BJ (cell line): ENCODE results near the gene PDE6A. TPM values are rescaled to one million over a fixed set of nuclear protein-coding genes. Genes with fewer than 3 reads are reported as not detected.

ENCODE experiments used
- CTCF ChIA-PET: fragments of 350-600 bp; formaldehyde crosslinking; extraction: SDS; loops from one replicate; lab custom pipeline; 2021; ENCODE audit warnings: antibody characterized with exemption, inconsistent platforms; lab: Yijun Ruan, JAX
- POLR2A ChIA-PET: fragments of 300-600 bp; sonication (Branson Sonifier 250); formaldehyde crosslinking; extraction: SDS; loops from one replicate; lab custom pipeline; 2021; ENCODE audit warnings: antibody characterized with exemption; lab: Charles Lee
- DNase-seq: peaks from one replicate; pipeline ENCODE4 v3.0.0-alpha.2; 2011; ENCODE audit warnings: low read depth
- H3K27me3 ChIP-seq: 2 replicates; pipeline ENCODE4 v1.6.0; 2011; ENCODE audit warnings: low read length; ENCODE audit not compliant: control insufficient read depth, insufficient read depth
- H3K36me3 ChIP-seq: 2 replicates; pipeline ENCODE4 v1.5.1; 2011; ENCODE audit warnings: low read length; ENCODE audit not compliant: control insufficient read depth, insufficient read depth
- H3K4me3 ChIP-seq: 2 replicates; pipeline ENCODE4 v1.5.1; 2011; ENCODE audit warnings: low read depth, mild to moderate bottlenecking, control low read depth, low read length
- CTCF ChIP-seq: IDR thresholded peaks from 2 replicates; pipeline ENCODE4 v1.5.1; 2011; ENCODE audit warnings: low read depth, mild to moderate bottlenecking, control low read depth, inconsistent platforms, low read length, moderate library complexity; ENCODE audit not compliant: insufficient read depth
- polyA plus RNA-seq: library from polyadenylated mRNA; depleted of rRNA; stranded (reverse); fragments of >200 nt; gene quantifications from 2 replicates; pipeline ENCODE4 v1.2.3, GENCODE V29; 2011

The PDE6A gene
- polyA plus RNA-seq, 1 experiment = not detected

- POLR2A ChIA-PET = no interaction called here
Observed at GRCh38 chr5:149839761-149840160, 104.8 kb downstream of the PDE6A start.

GRCh38 chr5:149838881-149839739, 105.5 kb downstream of the PDE6A start:
- POLR2A ChIA-PET = no interaction called here
- Histone ChIP-seq H3K36me3 (no peaks in the 10 kb centered on the region), H3K27me3 (no peaks in the 10 kb centered on the region; the same call in 1 of the 2 replicates), H3K4me3 (no peak overlapping the region)
- no peak for DNase-seq
- TF ChIP-seq CTCF = no peak
- CTCF ChIA-PET = interaction anchor here (0.7 to 18.2 kb wide), 12 partner anchors 10 to 379 kb away, joined by 3 to 286 read pairs (median 9); partner anchors contain the start of gene SLC26A2

More at GRCh38 chr5:149839761-149840160, 104.8 kb downstream of the PDE6A start:
- TF ChIP-seq CTCF = no peak
- Histone ChIP-seq H3K4me3 (no peak overlapping the region), H3K27me3 (no peaks in the 10 kb centered on the region; the same call in 1 of the 2 replicates), H3K36me3 (no peaks in the 10 kb centered on the region)
- no peak for DNase-seq
- CTCF ChIA-PET = interaction anchor here (0.7 to 18.2 kb wide), 7 partner anchors 11 to 153 kb away, joined by 3 to 286 read pairs (median 39); partner anchors contain the start of gene SLC26A2

DNA sequence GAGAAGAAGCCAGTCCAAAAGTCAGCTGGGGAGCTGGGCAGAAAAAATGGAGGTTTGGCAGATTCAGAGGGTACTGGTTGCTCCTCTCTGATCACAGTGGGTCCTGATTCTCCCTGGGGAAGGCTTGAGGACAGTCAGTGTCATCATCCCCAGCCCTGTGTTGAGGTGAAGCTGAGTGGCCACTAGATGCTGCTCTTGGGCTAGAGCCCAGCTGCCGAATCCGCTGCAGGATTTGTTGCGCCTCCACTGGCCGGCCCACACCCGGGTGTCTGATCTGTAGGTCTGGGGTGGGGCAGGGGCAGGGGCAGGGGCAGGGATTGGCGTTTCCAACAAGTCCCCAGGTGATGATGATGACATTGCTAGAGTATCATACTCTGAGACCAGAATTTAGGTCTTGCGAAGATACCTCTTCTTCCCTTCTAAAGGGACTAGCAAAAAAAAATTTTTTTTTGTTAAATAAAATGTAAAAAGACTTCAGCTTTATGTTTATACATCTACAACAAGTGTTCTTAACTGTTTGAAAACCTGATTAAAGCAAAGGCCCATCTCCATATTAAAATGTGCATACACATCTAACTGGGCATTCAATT, 106.8 kb downstream of the PDE6A start:
- H3K36me3 ChIP-seq = no peaks in the 10 kb centered on the region
- no peak for DNase-seq
- CTCF ChIA-PET = interaction anchor here (0.5 to 18.2 kb wide), 22 partner anchors 9 to 381 kb away, joined by 3 to 286 read pairs (median 4); partner anchors contain the start of gene SLC26A2
- peak; percentile 94 for TF ChIP-seq CTCF
- H3K4me3 ChIP-seq = no peak overlapping the region
- POLR2A ChIA-PET = interaction anchor here (0.7 kb wide), 1 partner anchor 9 kb away, joined by 4 read pairs; no protein-coding TSS in a partner anchor
- H3K27me3 ChIP-seq = no peaks in the 10 kb centered on the region; the same call in 1 of the 2 replicates

- peaks cover 1% of the 10 kb centered on the region; the same call in 1 of the 2 replicates for H3K27me3 ChIP-seq
Observed at GRCh38 chr5:149836451-149837139, 108.0 kb downstream of the PDE6A start.

More at GRCh38 chr5:149836451-149837139, 108.0 kb downstream of the PDE6A start:
- H3K4me3 ChIP-seq = no peak overlapping the region
- DNase-seq = no peak
- no peak for TF ChIP-seq CTCF
- ChIA-PET CTCF (interaction anchor here (0.7 to 18.7 kb wide), 10 partner anchors 8 to 382 kb away, joined by 3 to 363 read pairs (median 30); partner anchors contain the start of gene SLC26A2), POLR2A (interaction anchor here (0.7 kb wide), 1 partner anchor 183 kb away, joined by 10 read pairs; no protein-coding TSS in a partner anchor)
- H3K36me3 ChIP-seq = no peaks in the 10 kb centered on the region
